CD4-positive, alpha-beta T cell treated with Interleukin-2 at 100 ng/mL for 4 hours (primary cell): ENCODE data around the gene UACA.
"Not testable (repeated sequence)": the region's sequence is repeated elsewhere in the genome, so short reads cannot be mapped to it uniquely, and the experiment has no call there.

Experiments
- DNase-seq: peaks from one replicate; pipeline ENCODE4 v3.0.0-alpha.2; 2020; ENCODE audit warnings: low spot score

Gene UACA

DNA sequence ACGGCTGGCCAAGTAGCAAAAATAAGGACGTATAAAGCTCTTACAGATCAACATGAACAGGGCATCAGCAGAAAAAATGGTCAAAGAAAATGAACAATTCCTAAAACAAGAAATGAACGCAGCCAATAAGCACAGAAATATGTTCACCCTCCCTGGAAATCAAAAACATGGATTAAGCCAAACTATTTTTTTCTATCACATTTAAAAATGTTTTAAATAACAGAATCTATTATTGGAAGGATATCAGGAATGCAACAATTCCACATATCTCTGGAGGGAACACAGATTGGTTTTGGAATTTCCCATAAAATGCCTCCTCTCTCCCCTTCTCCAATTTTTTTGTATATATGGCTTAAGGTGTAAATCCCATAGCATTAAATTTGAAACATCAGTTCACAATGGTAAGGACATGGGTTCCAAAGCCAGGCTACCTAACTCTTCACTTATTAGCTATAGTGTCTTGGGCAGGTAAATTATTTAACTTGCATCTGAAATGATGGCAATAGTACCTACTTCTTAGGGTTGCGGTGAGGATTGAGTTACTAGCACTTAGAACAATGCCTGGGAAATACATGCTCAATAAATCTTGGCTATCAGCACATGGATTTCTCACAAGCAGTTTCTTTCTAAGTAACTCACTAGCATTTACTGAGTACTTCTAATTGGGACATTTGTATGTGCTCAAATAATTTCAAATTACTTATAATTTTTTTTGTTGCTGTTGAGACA lies 10.1 kb downstream of the UACA start:
- DNase-seq: no peak

DNA sequence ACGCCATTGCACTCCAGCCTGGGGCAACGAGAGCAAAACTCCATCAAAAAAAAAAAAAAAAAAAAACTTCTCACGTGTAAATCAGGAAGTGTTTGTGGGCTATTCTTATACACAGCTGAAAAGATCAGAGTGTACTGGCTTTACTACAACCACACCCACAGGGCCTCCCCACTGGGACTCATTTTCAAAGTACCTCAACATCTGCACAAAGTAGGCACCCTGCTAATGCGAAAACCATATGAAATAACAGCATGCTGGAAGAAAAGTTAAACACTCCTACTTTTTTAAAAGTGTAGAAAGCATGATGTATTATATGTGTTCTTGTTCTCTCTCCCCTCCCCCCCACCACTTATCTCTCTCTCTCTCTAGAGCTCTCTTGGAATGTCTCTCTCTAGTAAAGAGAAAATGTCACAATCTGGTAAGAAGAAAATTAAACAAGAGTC lies 11.1 kb downstream of the UACA start:
- no peak for DNase-seq

DNA sequence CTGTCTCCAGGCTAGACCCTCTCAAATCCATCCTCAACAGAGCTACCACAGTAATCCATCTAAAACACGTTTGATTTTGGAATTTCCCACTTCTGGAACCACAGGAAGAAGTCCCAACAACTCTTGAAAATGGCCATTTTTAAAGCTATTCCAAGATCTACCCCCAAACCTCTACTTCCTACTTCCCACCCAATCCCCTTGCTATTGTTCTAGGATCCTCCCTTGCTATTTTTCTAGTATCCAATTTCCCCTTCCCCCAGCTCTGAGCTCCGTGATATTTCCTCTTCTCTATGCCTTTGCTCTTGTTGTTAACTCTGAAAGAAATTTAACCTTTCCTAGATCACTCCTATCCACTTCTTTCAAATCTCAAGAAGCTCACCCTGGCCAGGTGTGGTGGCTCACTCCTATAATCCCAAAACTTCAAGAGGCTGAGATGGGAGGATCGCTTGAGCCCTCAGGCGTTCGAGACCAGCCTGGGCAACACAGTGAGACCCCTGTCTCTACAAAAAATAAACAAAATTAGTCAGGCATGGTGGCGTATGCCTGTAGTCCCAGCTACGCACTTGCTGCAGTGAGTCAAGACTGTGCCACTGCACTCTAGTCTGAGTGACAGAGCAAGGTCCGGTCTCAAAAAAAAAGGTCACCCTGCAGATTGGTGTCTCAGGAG lies 13.0 kb downstream of the UACA start:
- DNase-seq: no peak

DNA sequence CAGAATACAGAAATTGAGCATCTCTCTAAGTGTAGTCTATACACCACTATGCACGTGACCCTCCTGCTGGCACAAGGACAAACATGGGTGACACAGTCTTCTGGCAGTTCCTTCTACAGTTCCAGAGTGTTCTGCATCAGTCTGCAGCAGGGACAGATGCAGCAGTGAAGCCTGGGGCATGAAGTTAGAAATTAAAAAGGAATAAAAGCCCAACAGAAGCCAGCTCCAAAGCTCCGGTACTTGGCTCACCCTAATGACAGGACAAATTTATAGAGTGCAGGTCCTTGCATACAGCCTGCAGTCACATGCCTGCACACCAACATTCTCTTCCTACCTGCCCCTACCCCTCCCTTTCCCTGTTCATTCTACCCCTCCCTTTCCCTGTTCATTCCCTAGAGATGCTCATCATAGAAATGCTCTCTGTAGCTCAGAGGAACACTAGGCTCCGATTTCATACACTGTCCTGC lies 15.0 kb downstream of the UACA start:
- DNase-seq: no peak

DNA sequence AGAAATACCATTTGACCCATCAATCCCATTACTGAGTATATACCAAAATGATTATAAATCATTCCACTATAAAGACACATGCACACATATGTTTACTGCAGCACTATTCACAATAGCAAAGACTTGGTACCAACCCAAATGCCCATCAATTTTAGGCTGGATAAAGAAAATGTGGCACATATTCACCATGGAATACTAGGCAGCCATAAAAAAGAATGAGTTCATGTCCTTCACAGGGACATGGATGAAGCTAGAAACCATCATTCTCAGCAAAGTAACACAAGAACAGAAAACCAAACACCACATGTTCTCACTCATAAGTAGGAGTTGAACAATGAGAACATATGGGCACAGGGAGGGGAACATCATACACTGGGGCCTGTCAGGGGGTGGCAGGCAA lies 16.8 kb downstream of the UACA start:
- DNase-seq: not testable (repeated sequence)

DNA sequence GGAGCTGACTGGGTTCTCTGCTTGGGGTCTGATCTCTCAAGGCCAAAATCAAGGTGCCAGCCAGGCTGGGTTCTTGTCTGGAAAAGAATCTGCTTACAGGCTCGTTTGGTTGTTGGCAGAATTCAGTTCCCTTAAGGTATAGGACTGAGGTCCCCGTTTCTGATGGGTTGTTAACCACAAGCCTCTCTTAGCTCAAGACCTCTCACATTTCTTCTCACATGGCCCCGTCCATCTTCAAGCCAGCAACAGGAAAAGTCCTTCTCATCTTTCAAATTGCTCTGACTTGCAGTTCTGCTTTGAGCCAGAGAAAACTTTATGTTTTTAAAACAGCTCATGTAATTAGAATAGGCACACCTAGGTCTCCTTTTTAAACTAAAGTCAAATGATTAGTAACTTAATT lies 20.4 kb downstream of the UACA start:
- DNase-seq: no peak

DNA sequence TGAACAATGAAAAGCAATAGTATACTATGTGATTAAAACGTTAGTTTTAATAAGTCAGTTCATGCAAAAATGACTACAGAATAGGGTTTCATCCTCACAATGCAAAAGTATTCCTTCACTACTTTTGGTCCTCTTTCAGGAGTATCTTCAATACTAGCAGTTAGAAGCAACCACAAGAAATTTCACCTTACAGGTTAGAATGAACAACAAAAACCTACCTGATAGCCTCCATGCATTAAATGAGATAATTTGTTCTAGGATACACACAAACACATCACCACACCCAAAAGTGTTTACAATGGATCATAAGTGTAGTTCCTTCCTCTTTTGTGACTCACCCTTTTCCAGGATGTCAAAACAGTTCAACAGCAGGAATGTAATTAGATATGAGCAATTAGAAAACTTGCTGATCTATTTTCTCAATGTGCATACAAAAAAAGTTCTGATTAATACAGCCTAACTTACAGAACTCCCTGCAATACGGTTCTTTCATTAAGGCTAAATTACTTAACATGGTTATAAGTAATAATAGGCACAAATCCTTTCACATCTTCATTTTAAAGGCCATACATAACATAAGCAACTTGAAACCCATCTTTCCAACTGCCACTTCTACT lies 21.6 kb downstream of the UACA start:
- DNase-seq: no peak

DNA sequence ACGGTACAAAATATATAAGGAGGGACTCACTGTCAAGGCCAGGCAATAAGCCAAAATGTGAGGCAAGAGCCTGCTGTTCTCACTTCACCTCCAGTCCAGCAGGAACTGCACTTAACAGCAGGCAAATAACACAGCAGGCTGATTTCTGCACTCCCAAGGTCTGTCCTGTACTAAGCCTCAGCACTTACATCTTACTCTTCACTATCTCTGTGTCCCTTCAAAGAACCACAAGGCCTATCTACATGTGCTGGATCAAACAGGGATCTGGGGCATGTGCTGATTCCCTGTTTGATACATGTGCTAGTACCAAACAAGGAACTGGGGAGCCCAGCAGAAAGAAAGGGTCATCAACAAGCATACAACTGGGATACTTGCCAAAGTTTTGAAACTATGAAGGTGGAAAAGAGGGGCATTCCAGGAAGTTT lies 22.2 kb downstream of the UACA start:
- DNase-seq: no peak

DNA sequence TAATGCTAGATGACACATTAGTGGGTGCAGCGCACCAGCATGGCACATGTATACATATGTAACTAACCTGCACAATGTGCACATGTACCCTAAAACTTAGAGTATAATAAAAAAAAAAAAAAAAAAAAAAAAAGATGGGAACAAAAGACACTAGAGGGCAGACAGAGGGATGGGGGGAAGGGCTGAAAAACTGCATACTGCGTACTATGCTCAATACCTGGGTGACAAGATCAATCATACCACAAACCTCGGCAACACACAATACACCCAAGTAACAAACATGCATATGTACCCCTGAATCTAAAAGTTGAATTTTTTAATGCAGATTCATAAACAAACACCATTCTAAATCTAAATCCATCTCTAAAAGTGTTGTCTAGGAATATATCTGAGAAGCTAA lies 28.3 kb downstream of the UACA start:
- DNase-seq: not testable (repeated sequence)

DNA sequence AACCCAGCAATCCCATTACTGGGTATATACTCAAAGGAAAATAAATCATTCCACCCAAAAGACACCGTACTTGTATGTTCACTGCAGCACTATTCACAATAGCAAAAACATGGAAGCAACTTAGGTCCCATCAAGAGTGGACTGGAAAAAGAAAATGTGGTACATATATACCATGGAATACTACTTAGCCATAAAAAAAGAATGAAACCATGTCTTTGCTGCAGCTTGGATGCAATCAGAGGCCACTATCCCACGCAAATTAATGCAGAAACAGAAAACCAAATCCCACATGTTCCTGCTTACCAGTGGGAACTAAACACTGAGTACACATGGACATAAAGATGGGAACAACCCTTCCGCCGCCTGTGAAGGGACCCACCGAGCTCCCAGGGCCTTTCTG lies 34.2 kb downstream of the UACA start:
- DNase-seq: no peak

DNA sequence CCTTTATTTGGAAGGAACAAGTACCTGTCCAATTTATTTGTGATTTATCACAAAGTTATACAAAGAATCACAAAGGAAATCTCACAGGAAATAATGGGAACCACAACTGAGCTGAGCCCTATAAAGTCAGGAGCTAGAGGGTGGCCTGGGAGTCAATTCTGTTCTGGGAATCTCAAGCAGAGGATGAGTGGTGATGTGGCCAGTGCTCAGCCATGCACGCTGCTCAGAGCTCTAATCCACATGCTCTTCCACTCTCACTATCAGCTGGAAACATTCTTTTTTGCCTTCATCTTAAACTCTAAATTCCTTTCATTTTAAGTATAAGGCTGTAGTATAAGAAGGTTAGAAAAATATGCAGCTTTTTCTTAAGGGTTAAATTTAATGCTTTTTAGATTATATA lies 36.6 kb downstream of the UACA start:
- no peak for DNase-seq

DNA sequence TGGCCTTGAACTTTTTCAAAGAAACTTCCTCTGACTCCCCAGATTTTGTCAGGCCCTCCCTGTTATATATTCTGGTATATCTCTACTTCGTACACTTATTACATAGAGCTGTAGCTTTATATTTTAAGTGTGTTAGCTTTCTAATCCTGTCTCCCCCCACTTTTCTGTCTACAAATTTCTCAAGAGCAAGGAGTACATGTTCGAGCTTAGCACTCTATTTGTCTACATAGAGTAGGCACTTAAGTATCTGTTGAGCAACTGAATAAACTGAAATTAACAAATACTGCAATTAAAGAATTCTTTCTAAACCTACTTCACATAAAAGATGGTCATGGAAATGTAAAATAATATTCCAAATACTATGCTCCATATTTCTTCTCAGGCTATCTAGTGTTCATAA lies 39.4 kb downstream of the UACA start:
- DNase-seq: no peak

DNA sequence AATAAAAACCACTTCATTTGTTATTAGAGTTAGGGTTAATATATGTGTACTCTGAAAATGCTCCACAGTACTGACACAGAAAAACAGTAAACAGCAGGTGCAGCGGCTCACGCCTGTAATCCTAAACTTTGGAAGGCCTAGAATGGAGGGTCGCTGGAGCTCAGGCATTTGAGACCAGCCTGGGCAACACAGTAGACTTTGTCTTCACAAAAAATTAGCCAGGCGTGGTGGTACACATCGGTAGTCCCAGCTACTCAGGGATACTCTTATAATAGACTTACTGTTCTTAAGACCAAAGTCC lies 40.3 kb downstream of the UACA start:
- no peak for DNase-seq

DNA sequence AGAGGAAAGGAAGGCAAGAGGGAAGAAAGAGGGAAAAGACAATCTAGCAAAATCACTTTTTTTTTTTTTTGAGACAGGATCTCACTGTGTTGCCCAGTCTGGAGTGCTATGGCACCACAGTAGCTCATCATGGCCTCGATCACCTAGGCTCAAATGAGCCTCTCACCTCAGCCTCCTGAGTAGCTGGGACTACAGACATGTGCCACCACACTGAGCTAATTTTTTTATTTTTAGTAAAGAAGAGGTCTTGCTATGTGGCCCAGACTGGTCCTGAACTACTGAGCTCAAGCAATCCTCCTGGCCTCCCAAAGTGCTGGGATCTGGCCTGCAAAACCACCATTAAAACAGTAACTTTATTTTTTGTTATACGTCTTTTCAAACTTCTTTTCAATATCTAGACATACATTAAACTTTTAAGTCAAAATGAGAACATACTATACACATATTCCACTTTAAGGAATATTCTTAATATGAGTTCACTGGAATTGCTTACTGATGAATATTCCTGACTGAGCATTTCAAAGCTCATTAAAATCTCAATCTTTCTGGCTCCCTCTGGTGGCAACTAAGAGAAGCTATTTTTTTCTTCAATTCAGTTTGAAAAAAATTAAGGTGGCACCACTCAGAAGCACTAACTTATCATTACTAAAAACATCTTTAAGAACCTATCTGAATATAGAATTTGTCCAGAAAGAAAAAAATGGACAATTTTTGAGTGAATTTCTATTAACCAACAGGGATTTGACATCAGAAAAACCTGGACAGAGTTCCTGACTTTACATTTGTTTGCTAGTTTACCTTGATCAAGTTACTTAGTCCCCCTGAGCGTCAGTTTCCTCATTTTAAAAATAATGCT lies 40.9 kb downstream of the UACA start:
- peak; percentile 34 for DNase-seq

DNA sequence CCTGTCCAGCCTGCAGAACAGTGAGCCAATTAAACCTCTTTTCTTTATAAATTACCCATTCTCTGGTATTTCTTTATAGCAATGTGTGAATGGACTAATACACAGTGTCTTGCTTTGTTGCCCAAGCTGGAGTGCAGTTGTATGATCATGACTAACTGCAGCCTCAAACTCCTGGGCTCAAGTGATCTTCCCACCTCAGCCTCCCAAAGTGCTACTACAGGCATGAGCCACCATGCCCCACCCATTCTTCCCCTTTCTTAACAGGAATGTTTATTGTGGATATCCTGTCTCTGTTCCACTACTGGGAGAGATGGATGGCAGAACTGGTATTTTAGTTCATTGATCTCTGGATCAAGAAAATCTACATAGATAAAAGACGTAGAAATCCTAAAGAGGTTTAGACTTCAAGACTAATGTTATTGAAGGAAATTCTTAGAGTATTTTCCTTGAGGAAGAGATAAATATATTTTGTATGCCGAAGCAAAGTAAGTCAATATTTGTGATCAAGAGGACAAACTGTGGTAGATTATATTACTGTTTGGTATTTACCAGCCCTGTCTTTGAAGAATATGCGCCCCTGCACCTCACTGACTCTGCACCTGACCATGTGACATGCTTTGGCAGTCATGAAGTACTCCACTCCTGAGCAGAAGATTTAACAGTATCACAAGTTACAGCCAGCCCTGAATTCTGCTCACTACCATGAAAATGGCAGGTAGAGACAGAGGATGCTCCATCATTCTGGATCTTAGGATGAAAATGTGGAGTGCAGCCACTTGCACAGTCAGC lies 42.9 kb downstream of the UACA start:
- DNase-seq: no peak

DNA sequence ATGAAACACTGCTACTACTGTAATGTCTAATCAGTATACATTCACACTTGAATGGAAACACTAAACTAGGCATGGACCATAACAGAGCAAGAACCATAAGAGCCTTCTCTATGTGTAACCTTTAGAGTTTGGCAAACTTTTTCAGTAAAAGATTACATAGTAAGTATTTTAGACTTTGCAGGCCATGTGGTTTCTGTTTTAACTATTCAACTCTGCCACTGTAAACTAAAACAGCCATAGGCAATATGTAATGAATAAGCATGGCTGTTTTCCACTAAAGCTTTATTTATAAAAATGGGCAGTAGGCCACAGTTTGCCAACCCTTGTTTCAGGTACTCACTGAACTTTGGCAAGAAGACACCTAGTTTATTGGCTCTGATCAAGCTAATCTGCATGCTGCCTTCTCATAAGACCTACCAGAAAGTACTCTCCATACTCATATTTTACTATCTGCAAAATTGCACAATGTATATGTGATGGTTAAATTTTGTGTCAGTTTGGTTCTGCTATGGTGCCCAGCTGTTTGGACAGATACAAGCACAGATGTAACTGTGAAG lies 46.0 kb downstream of the UACA start:
- DNase-seq: no peak

DNA sequence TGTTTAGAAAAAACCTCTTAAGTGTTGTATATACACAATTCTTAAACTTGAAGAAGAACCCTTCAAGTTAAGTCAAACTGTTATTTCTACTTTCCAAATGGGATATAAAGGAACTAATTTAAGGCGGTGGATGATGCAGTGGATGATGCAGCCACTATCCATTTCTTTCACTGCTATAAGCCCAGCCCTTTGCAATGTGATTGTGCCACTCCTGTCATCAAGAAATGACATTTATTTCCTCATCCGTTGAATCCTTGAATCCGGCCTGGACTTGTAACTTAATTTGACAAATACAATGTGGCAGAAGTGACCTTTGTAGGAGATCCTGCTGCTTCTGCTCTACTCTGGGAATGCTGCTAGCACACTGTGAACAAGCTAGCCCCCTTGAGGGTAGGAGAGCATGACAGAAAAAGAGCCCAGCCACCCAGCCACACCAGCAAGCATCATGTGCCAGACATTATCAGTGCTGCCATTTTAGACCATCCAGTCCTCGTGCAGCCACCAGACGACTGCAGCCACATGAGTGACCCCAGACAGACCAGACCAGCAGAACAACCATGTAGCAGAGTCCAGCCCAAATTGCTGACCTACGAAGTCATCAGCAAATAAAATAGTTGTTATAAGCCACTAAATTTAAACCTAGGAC lies 47.4 kb downstream of the UACA start:
- no peak for DNase-seq

DNA sequence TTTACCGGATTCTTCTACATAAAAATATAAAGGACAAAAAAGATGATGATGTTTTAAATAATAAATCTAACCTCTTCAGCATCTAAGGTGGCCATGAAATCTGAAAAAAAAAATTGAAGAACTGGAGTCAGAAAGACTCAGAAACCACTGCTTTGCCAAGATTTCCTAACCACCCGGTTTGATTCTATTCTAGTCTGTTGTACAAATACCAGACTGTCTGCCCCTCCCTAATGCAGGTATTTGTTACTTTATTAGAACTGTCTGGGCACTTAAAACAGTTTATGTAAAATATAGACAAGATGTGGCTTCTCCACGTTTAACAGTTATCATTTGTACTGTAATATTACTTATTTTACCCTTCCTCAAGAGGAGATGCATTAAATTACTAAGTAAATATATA lies 48.8 kb downstream of the UACA start:
- DNase-seq: no peak

DNA sequence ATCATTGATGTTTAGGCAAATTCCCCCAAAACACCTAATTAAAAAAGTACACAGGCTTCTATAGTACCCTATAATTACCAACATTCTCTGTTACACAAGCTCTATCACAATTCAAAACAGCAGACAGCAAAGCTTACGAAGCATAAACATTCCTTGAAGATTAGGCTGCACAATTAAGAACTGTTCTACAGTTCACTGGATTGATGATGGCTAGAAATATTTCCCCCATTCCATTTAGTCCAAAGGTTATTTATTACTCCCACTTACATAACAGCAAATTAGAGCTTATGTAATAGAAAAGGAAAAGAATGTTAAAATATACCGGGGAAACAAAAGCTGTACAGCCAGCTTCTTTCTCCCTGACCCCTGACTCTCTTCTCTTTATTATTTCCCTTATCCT lies 49.3 kb downstream of the UACA start:
- no peak for DNase-seq

DNA sequence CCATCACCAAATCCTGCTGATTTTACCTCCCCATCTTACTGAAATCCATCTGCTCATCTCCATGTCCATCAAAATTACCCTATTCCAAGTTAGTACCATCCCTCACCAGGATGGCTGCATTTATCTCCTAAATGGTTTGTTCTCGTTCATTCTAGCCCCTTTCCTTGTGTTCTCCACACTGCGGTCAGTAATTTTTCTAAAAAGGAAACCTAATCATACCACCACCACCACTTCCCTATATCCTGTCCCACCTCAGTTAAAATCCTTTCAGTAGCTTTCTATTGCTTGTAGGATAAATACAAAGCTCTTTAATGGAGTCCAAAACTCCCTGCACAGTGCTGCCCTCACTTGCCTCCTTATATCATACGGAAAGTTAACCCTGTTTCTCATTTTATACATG lies 51.1 kb downstream of the UACA start:
- DNase-seq: no peak

DNA sequence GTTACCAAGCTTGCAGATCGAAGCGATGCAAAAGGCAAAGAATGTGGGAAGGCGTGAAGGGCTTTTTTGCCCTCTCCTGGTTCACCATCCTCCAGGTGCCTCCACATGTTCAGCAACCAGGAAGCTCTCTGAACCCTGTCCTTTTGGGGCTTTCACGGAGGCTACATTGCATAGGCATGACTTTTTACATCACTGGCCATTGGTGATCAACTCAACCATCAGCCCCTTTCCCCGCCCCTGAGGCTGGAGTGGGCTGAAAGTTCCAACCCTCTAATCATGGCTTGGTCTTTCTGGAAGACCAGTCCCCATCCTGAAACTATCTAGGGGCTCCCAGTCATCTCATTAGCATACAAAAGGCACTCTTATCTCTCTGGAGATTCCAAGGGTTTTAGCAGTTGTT lies 52.6 kb downstream of the UACA start:
- no peak for DNase-seq
